ENCODE measurements around the gene PRKCE.
A peak's percentile ranks its signal among the peaks of the same experiment; 100 is the strongest.

PRKCE gene

DNA sequence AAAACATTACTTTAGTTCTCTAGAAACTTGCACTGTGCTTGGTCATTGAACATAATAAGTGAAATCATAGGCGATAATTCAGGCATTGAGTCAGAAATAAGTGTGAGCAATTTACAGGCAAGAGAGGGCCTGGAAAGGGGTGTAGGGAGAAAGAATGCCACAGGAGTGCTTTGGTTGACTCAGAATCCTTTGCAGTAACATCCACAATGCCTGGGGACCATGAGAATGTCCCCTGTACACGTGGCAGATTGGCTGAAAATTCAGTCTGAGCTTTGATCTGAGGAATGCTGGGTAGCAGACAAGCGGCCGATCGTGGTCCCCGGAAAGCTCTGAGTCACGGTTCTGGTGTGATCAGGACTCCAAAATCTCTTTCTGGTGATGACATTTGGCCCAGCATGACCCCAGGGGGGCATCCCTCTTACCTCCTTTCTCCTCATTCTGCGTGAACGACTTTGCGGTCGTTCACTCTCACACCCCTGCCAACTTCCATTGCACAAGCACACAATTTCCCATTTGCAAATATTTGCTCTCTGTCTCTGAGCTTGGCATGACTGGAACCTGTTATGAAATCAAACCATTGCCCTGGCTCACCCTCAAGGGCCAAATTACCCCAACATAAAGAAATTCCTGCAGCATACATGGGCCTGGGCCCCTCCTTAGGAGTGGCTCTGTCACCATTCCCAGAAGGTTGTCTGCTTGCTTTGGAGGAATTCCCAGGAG, 340.7 kb downstream of the PRKCE start:
- DNase-seq (ENCODE audit: low spot score), result no peak

DNA sequence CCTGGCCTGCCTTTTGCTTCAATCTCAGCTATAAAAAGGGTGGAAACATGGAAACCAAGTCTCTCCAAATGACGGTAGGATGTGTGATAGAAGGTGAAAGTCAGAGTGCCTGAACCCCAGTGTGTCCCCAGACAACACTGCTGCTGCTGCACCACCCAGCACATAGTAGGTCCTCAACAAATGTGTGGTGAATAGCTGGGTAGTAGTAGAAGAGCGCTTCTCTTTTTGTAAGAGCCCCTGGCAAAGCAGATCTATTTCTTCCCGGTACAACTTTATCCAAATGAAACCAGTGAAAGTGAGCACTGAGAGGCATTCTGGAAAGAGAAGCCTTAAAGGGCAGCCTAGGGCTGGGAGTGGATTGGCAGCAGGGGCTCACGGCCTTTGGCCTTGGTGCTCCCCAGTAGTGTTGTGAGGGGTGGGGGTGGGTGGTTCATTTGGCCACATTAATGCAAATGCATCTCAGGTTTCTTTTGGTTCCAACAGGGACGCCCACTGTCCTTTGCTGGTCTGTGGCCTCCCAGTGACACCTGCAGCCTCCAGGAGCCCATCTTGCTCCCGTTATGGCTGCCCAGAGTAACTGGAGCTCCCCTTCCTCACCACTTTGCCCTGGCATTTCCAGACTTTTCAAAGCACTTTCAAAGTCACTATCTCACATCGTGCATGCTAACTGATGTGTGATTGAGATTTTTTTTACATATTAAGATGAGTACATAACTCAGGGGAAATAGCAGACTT, 341.4 kb downstream of the PRKCE start:
- DNase-seq (ENCODE audit: low spot score), result no peak

DNA sequence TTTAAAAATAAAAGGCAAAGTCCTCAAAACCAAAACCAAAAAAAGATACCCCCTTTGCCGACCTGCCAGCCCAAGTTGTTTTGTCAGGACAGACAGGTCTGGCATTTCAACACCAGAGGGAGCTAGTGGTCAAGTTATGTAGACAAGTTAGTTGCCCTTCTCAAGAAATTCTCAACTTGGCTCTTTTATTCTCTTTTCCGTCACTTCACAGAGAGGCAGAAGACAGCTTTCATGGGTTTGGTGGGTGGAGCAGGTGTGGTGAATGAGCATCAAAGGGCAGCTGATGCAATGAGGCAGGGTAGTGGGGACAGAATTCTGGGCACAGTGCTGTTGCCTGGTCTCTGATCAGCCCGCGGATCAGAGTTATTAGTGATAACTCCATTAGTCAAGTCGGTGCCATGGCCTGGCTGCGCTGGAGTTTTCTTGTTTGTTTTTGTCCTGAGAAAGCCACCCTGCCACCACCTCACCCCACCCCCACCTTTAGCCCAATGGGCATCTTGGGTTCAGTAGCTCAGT, 342.1 kb downstream of the PRKCE start:
- DNase-seq (ENCODE audit: low spot score), result peak; percentile 69

GRCh38 chr2:45994060-45994459, 342.6 kb downstream of the PRKCE start:
- no peak for DNase-seq (ENCODE audit: low spot score)

DNA sequence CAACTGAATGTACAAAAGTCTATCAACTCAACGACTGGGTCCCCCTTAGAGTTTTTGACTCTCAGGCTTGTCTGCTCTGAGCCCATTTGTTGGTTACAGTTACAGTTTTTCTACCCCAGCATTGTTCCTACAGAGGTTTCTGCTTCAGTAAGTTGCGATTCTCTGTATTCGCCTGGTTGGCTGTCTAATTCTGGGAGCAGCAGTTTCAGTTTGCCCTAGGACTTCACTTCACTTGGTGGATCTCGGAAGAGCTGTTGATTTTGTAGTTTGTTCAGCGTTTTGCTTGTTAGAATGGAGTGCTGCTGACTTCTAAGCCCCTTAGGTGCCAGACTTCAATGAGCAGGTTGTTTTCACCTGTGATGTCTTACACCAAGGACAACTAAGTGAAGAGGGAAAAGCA, 349.2 kb downstream of the PRKCE start:
- DNase-seq (ENCODE audit: low spot score), result no peak

- no peak for DNase-seq (ENCODE audit: low spot score)
Measured at GRCh38 chr2:46001290-46001689, 349.8 kb downstream of the PRKCE start.

DNA sequence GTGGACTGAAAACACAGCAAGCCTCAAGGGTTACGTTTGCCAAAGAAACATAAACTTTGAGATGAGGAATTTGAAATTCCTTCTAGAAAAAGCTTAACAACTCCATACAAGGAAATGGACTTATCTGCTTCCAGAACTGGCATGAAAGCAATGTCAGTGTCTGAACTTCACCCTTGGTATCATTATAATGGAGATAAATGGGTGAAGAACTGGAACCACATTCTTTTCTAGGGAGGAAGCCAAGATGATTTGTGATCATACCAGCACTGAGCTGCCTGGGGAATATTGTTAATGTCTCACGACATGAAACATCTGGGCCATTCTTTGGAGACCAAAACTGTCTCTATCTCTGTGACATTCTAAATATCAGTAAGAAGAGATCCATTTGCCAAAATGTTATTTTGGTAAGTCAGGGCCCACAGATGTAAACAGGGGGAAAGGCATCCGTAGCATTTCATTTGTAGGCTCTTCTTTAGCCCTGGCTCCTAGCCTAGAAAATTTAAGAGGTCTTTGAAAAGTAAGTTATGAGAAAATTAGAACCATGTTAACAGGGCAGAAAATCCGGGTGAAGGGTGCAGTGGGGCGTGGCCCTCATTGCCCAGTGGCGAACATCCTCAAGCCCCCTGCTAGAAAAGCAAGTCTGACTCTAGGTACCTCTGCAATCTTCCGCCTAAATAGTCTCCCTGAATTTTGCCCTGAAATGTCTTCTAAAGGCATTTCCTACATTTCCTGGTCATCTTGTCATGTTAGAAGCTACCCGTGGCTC, 350.4 kb downstream of the PRKCE start:
- DNase-seq (ENCODE audit: low spot score), result no peak

- no peak for DNase-seq (ENCODE audit: low spot score)
Measured at GRCh38 chr2:46002507-46002883, 351.0 kb downstream of the PRKCE start.

- no peak for DNase-seq (ENCODE audit: low spot score)
Measured at GRCh38 chr2:46002947-46003346, 351.5 kb downstream of the PRKCE start.

- DNase-seq (ENCODE audit: low spot score), result no peak
Measured at GRCh38 chr2:46003903-46004473, 352.5 kb downstream of the PRKCE start.

DNA sequence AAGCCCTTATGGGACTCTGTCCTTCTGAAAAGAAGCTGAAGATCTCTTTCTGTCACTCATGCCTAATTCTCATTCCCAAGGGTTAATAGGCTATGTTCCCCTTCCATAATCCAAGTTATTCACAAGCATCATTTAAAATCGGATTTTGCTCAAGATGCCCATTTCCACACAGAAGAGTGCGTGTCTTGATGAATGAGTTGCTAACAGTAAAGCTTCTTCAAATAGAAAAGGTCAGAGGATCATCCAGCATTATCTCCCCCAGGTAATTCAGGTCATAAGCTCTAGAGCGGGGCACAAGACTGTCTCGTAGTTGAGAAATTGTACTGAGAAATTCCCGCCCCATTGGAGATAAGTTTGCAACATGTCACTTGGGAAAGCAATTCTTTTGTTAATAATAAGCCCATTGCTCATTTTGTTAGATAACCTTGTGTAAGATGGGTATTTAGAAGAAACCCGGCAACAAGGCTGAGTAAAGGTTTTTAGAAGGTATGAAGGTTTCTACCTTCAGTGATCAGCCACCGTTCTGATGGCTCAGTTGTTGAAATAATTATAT, 355.1 kb downstream of the PRKCE start:
- no peak for DNase-seq (ENCODE audit: low spot score)

GRCh38 chr2:46007412-46007811, 355.9 kb downstream of the PRKCE start:
- no peak for DNase-seq (ENCODE audit: low spot score)

GRCh38 chr2:46008091-46008870, 356.8 kb downstream of the PRKCE start:
- DNase-seq (ENCODE audit: low spot score), result no peak

GRCh38 chr2:46009315-46009714, 357.8 kb downstream of the PRKCE start:
- DNase-seq (ENCODE audit: low spot score), result no peak

GRCh38 chr2:46009772-46010171, 358.3 kb downstream of the PRKCE start:
- no peak for DNase-seq (ENCODE audit: low spot score)

- peak; percentile 3 for DNase-seq (ENCODE audit: low spot score)
Measured at GRCh38 chr2:46010223-46010924, 358.9 kb downstream of the PRKCE start.

DNA sequence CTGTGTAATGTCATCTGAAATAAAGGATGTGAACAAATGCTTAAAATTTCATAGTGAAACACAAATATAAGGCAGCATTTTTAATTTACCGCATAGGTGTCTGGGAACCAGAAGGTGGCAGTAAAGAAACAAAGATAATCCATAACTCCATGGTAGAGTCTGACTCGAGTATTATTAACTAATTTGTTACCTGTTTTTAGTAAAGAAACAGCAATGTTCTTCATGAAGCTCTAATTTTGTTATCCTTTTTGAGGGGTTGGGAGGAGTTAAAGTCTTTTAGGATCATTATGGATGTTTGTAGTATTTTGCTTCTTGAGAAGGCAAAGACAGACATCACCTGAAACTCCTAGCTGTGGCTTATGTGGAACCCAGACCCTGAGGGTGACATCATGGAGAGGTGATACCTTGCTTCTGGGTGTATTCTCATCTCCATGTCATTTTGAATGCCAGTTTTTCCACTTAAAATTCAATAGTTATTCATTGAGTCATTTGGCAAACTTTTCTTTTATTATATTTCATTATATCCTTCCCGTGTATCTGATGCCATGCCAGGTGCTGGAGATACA, 359.5 kb downstream of the PRKCE start:
- DNase-seq (ENCODE audit: low spot score), result peak; percentile 52

GRCh38 chr2:46012618-46013240, 361.3 kb downstream of the PRKCE start:
- no peak for DNase-seq (ENCODE audit: low spot score)

DNA sequence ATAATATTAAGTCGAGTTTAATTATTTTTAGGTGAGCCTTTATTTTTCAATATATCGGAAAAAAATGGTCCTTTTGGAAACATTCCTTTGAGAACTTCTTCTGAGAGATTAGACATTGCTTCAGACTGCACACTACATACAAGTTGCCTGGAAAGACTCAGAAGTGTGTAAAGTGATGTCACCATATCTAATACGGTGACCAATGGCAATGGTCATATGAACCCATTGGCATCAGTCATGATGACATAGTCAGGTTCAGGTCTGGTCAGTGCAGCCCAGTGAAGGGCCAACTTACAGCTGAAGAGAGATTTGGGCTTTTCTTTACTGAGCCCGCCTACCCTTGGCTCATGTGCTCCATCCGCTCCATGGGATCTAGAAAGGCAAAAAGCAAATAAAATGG, 362.3 kb downstream of the PRKCE start:
- DNase-seq (ENCODE audit: low spot score), result no peak
